Duodenal mucosa (tissue), 2 donors: ENCODE results near the gene SIL1.
"Not testable (repeated sequence)": the region's sequence is repeated elsewhere in the genome, so short reads cannot be mapped to it uniquely, and the experiment has no call there.

Experiments
- H3K27ac ChIP-seq: one replicate; pipeline ENCODE4 v1.7.0; 2013; ENCODE audit warnings: low read depth, low read length
- H3K27me3 ChIP-seq, 2 donors: one replicate each; pipeline ENCODE4 v1.7.0; 2013; ENCODE audit warnings: low read length in 2 of 2, control low read depth in 1 of 2; ENCODE audit not compliant: insufficient read depth in 2 of 2, control insufficient read depth in 1 of 2
- H3K36me3 ChIP-seq, 2 donors: one replicate each; pipeline ENCODE4 v1.7.0; 2013; ENCODE audit warnings: low read length in 2 of 2, control low read depth in 1 of 2; ENCODE audit not compliant: insufficient read depth in 2 of 2, control insufficient read depth in 1 of 2
- H3K4me1 ChIP-seq, 2 donors: one replicate each; pipeline ENCODE4 v1.7.0; 2013; ENCODE audit warnings: low read length in 2 of 2, control low read depth in 1 of 2; ENCODE audit not compliant: insufficient read depth in 2 of 2, control insufficient read depth in 1 of 2
- H3K4me3 ChIP-seq, 2 donors: one replicate each; pipeline ENCODE4 v1.7.0; 2013; ENCODE audit warnings: low read length in 2 of 2, low read depth in 1 of 2
- H3K9ac ChIP-seq, 2 donors: one replicate each; pipeline ENCODE4 v1.7.0; 2013; ENCODE audit warnings: low read length in 2 of 2, low read depth in 1 of 2
- H3K9me3 ChIP-seq, 2 donors: one replicate each; pipeline ENCODE4 v1.7.0; 2013; ENCODE audit warnings: low read length in 2 of 2, control low read depth in 1 of 2; ENCODE audit not compliant: control insufficient read depth in 1 of 2

SIL1 gene

GRCh38 chr5:139061856-139062255 is 136.3 kb downstream of the SIL1 start:
- no peak overlapping the region for H3K9ac ChIP-seq
- no peak overlapping the region for H3K4me3 ChIP-seq
- peaks cover 8 to 14% of the 10 kb centered on the region in 2 donors for H3K4me1 ChIP-seq
- H3K36me3 ChIP-seq = no peaks in the 10 kb centered on the region
- no peaks in the 10 kb centered on the region for H3K27me3 ChIP-seq
- no peak overlapping the region for H3K27ac ChIP-seq
- H3K9me3 ChIP-seq = no peaks in the 10 kb centered on the region

- no peaks in the 10 kb centered on the region for H3K9me3 ChIP-seq
- H3K4me3 ChIP-seq = no peak overlapping the region
- H3K4me1 ChIP-seq = peaks cover 8 to 14% of the 10 kb centered on the region in 2 donors
- H3K27me3 ChIP-seq = no peaks in the 10 kb centered on the region
- H3K9ac ChIP-seq = no peak overlapping the region
- no peaks in the 10 kb centered on the region for H3K36me3 ChIP-seq
- H3K27ac ChIP-seq = no peak overlapping the region
These were observed 136.9 kb downstream of the SIL1 start for GRCh38 chr5:139061274-139061673.

GRCh38 chr5:139058121-139058520 is 140.0 kb downstream of the SIL1 start:
- peaks cover 6 to 8% of the 10 kb centered on the region in 2 donors for H3K4me1 ChIP-seq
- no peak overlapping the region for H3K4me3 ChIP-seq
- H3K27ac ChIP-seq = no peak overlapping the region
- H3K9me3 ChIP-seq = no peaks in the 10 kb centered on the region
- no peaks in the 10 kb centered on the region for H3K27me3 ChIP-seq
- no peak overlapping the region for H3K9ac ChIP-seq
- H3K36me3 ChIP-seq = no peaks in the 10 kb centered on the region

GRCh38 chr5:139057045-139057939 is 140.9 kb downstream of the SIL1 start:
- H3K4me1 ChIP-seq, H3K4me3 ChIP-seq, H3K9ac ChIP-seq, H3K9me3 ChIP-seq, H3K27me3 ChIP-seq, H3K27ac ChIP-seq, H3K36me3 ChIP-seq: not testable (repeated sequence)

DNA sequence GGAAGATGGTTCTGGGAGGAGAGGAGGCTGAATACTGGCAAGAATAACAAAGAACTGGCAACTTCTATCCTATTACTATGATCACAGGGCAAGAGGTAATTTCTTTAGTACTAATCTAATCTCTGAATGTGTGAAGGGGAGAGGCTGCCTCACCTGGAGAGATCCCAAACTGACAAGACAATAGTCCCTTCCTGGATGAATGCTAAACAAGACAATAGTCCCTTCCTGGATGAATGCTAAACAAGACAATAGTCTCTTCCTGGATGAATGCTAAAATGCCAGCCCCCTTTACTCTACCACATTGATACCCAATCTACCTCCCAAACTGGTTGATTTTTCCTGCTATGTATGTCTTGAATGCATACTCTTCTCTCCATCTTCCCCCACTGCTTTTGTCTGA is 145.2 kb downstream of the SIL1 start:
- Histone ChIP-seq H3K9me3 (no peaks in the 10 kb centered on the region), H3K27ac (no peak overlapping the region), H3K9ac (no peak overlapping the region), H3K27me3 (no peaks in the 10 kb centered on the region), H3K4me1 (peaks cover 0 to 15% of the 10 kb centered on the region in 2 donors), H3K36me3 (no peaks in the 10 kb centered on the region), H3K4me3 (no peak overlapping the region)

- Histone ChIP-seq H3K27me3 (no peaks in the 10 kb centered on the region), H3K36me3 (no peaks in the 10 kb centered on the region), H3K4me1 (peaks cover 0 to 15% of the 10 kb centered on the region in 2 donors), H3K27ac (no peak overlapping the region), H3K4me3 (no peak overlapping the region), H3K9me3 (no peaks in the 10 kb centered on the region), H3K9ac (no peak overlapping the region)
These were observed 146.8 kb downstream of the SIL1 start for GRCh38 chr5:139051392-139051791.

DNA sequence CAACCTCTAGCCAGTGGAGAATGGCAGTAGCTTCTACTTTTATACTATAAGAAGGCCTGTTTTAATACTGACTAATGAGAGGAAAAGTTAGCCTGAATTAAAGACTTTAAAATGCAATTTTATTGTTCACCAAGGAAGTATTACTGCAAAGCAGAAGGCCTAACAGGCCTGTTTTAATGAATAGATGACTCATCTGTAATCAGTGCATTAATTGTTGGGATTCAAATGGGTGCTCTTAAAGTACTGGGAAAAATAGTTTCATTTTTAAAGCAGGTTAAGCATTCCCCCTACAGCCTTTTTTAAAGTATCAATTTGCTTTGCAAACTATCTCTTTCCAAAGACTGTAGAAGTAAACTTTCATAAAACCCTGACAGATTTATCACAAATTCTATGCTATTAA is 147.7 kb downstream of the SIL1 start:
- Histone ChIP-seq H3K27ac (no peak overlapping the region), H3K9me3 (no peaks in the 10 kb centered on the region), H3K4me3 (no peak overlapping the region), H3K36me3 (no peaks in the 10 kb centered on the region), H3K9ac (no peak overlapping the region), H3K27me3 (no peaks in the 10 kb centered on the region), H3K4me1 (peaks cover 0 to 15% of the 10 kb centered on the region in 2 donors)

GRCh38 chr5:139049780-139050179 is 148.4 kb downstream of the SIL1 start:
- Histone ChIP-seq H3K9ac (no peak overlapping the region), H3K27ac (no peak overlapping the region)

GRCh38 chr5:139046551-139046950 is 151.6 kb downstream of the SIL1 start:
- Histone ChIP-seq H3K27me3 (no peaks in the 10 kb centered on the region), H3K36me3 (peaks cover 0 to 11% of the 10 kb centered on the region in 2 donors), H3K9me3 (no peaks in the 10 kb centered on the region), H3K4me1 (peaks cover 0 to 12% of the 10 kb centered on the region in 2 donors), H3K4me3 (no peak overlapping the region), H3K27ac (no peak overlapping the region), H3K9ac (no peak overlapping the region)

More at GRCh38 chr5:139049780-139050179, 148.4 kb downstream of the SIL1 start:
- no peaks in the 10 kb centered on the region for H3K36me3 ChIP-seq
- H3K9me3 ChIP-seq = no peaks in the 10 kb centered on the region
- H3K4me1 ChIP-seq = peaks cover 0 to 15% of the 10 kb centered on the region in 2 donors
- H3K4me3 ChIP-seq = no peak overlapping the region
- H3K27me3 ChIP-seq = no peaks in the 10 kb centered on the region

DNA sequence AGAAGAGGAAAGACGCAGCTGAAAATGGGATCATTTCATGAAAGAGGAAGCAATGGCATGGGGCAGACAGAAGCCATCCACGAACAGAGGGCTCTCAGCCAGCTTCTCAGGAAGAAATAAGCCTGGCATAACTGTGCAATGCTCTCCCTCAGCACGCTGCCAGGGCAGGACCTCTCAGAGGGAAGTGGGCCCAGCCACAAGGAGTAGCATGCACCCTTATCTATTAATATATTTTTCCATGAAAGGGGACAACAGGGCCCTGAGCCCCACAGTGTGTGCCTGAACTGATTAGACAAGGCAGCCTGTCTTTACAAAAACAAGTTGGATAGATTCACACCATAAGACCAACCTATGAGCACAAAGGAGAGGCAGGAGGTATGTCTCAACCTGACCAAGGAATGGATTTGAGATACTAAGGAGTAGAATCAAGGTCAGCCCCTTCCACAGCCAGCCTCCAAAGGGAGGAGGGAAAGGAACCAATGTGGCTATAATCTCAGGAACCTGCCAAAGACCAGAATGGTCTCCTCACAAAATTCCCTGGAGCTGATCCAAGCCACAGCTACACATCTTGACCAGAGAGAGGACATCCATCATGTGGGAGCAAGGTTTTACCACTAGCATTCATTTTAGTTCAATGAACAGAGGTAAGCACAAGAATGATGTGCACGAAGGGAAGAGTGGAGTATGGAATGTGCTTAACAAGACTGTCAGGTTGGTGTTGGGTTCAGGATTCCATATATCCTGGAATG is 154.8 kb downstream of the SIL1 start:
- Histone ChIP-seq H3K4me1 (no peaks in the 10 kb centered on the region), H3K9me3 (no peaks in the 10 kb centered on the region), H3K27me3 (no peaks in the 10 kb centered on the region), H3K27ac (no peak overlapping the region), H3K9ac (no peak overlapping the region), H3K36me3 (peaks cover 0 to 15% of the 10 kb centered on the region in 2 donors), H3K4me3 (no peak overlapping the region)
